IPS-NIHi11 (cell line): Measurements from ENCODE around the gene FAM9A.
"Not testable (repeated sequence)": the region's sequence is repeated elsewhere in the genome, so short reads cannot be mapped to it uniquely, and the experiment has no call there.

Experiments used
- DNase-seq: peaks from one replicate; pipeline ENCODE4 v3.0.0; 2012; ENCODE audit warnings: mixed read lengths, low spot score

FAM9A gene

GRCh38 chrX:8803326-8803725 lies 2.1 kb upstream of the FAM9A start:
- DNase-seq, result no peak

- not testable (repeated sequence) for DNase-seq
These were observed 832 bp downstream of the FAM9A start for GRCh38 chrX:8800351-8800750.

GRCh38 chrX:8799281-8799680 lies 1.9 kb downstream of the FAM9A start:
- DNase-seq, result not testable (repeated sequence)

GRCh38 chrX:8798702-8799101 lies 2.5 kb downstream of the FAM9A start:
- DNase-seq, result not testable (repeated sequence)

GRCh38 chrX:8787119-8787518 lies 14.1 kb downstream of the FAM9A start:
- DNase-seq, result not testable (repeated sequence)

- no peak for DNase-seq
These were observed 17.0 kb downstream of the FAM9A start for GRCh38 chrX:8784162-8784561.

- no peak for DNase-seq
These were observed 17.5 kb downstream of the FAM9A start for GRCh38 chrX:8783714-8784098.

GRCh38 chrX:8783097-8783713 lies 18.0 kb downstream of the FAM9A start:
- DNase-seq, result peak; percentile 32

- DNase-seq, result no peak
These were observed 18.6 kb downstream of the FAM9A start for GRCh38 chrX:8782595-8782994.

GRCh38 chrX:8781921-8782320 lies 19.3 kb downstream of the FAM9A start:
- DNase-seq, result not testable (repeated sequence)

- no peak for DNase-seq
These were observed 28.1 kb downstream of the FAM9A start for GRCh38 chrX:8773117-8773516.

- no peak for DNase-seq
These were observed 41.2 kb downstream of the FAM9A start for GRCh38 chrX:8760021-8760420.

GRCh38 chrX:8758706-8759105 lies 42.5 kb downstream of the FAM9A start:
- not testable (repeated sequence) for DNase-seq

GRCh38 chrX:8757609-8758389 lies 43.4 kb downstream of the FAM9A start:
- not testable (repeated sequence) for DNase-seq

- DNase-seq, result no peak
These were observed 45.4 kb downstream of the FAM9A start for GRCh38 chrX:8755813-8756212.

GRCh38 chrX:8755116-8755515 lies 46.1 kb downstream of the FAM9A start:
- peak; percentile 19 for DNase-seq

GRCh38 chrX:8749697-8750096 lies 51.5 kb downstream of the FAM9A start:
- no peak for DNase-seq

GRCh38 chrX:8748855-8749254 lies 52.3 kb downstream of the FAM9A start:
- peak; percentile 28 for DNase-seq

GRCh38 chrX:8743126-8743732 lies 58.0 kb downstream of the FAM9A start:
- peak; percentile 38 for DNase-seq

GRCh38 chrX:8741981-8742380 lies 59.2 kb downstream of the FAM9A start:
- no peak for DNase-seq
